Kidney glomerular epithelial cell (primary cell): Measurements from ENCODE around the gene WASHC2A.
"Not testable (repeated sequence)": the region's sequence is repeated elsewhere in the genome, so short reads cannot be mapped to it uniquely, and the experiment has no call there.

ENCODE experiments used
- DNase-seq: peaks from one replicate; lab custom pipeline; 2025; lab: John Stamatoyannopoulos, UW

Gene WASHC2A

DNA sequence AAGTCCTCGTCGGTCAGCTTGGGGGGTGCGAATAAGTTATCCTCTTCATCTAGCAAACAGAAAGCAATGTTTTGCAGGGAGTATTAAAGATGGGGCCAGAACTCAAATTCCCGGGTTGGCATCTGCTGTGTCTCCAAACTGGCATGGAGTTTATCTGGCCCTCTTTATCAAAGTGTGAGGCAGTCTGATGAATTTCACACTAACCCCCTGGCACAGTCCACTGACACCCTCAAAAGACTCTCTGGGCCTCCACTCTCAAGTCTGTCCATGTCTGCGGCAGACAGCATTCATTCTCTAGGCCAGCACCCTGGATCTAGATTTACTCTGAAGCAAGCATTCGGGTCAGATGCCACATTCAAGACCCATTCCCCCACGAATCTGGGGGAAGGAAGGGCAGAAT is 6.2 kb upstream of the WASHC2A start:
- DNase-seq: not testable (repeated sequence)

GRCh38 chr10:50063100-50063499 is 4.7 kb upstream of the WASHC2A start:
- DNase-seq: no peak

- not testable (repeated sequence) for DNase-seq
Observed at GRCh38 chr10:50068352-50068659, 552 bp downstream of the WASHC2A start.

GRCh38 chr10:50075139-50075538 is 7.4 kb downstream of the WASHC2A start:
- not testable (repeated sequence) for DNase-seq

DNA sequence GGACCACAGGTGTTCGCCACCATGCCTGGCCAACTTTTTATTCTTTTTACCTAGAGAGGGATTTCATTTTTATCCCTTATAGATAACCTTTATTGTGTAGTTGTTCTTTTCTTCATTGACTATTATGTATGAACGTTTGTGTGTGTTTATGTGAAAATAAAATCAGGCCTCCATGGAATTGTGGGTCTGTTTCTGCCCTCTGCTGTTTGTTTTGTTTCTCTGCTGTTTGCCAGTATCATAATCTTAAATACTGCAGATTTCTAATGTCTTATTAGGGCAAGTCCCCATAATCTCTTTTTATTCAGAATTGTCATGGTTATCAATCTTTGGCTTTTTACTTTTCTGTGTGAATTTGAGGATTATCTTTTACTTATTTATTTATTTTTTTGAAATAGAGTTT is 7.8 kb downstream of the WASHC2A start:
- DNase-seq: not testable (repeated sequence)

DNA sequence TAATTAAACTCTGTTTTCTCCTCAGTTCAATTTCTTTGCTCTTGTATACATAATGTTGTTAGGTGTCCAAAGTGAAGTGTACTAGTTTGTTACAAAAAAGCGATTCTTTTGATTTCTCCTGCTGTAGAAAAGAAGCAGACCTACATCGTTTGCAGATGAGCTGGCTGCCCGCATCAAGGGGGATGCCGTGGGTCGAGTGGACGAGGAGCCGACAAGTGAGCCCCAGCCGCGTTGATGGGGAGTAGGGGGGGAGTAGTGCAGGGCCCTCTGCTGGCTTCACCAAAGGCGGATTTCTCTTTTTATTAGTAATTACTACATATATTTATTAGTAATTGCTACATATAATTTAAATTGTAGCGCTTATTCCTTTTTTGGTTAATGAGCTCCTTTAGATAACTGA is 23.6 kb downstream of the WASHC2A start:
- not testable (repeated sequence) for DNase-seq

- DNase-seq: not testable (repeated sequence)
Observed at GRCh38 chr10:50092928-50093327, 25.2 kb downstream of the WASHC2A start.

- DNase-seq: not testable (repeated sequence)
Observed at GRCh38 chr10:50094630-50095029, 26.9 kb downstream of the WASHC2A start.

DNA sequence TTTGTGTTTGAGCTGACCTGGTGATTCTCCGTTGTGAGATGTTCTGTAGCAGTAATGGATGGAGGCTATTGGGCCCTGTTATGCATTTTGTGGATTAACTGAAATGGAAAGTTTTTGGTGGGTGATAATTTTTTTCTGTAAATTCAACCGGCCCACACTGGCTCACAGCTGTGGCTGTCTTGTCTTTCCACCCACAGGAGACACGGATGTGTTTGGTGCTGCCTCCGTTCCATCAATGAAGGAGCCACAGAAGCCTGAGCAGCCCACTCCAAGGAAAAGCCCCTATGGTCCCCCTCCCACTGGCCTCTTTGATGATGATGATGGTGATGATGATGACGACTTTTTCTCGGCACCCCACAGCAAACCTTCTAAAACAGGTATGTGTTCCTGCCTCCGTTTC is 27.6 kb downstream of the WASHC2A start:
- DNase-seq: not testable (repeated sequence)

- not testable (repeated sequence) for DNase-seq
Observed at GRCh38 chr10:50096722-50097121, 29.0 kb downstream of the WASHC2A start.

DNA sequence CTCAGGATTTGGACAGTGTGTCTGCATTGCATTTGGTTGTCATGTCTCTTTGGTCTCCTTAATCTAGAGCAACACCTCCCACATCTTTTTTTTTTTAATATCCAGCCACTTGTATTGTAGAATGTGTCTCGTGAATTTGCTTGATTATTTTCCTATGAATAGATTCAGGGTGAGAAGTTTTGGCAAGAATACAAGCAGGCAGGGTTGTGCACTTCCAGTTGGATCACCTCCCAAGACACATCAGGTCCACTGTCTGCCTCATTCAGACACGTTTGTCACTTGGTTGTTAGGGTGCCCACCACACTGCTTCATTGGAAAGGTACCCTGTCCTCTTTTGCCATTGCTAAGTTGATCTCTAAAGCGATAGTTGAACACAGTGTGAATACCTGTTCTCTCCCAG is 30.9 kb downstream of the WASHC2A start:
- DNase-seq: not testable (repeated sequence)

- not testable (repeated sequence) for DNase-seq
Observed at GRCh38 chr10:50101139-50101582, 33.4 kb downstream of the WASHC2A start.

DNA sequence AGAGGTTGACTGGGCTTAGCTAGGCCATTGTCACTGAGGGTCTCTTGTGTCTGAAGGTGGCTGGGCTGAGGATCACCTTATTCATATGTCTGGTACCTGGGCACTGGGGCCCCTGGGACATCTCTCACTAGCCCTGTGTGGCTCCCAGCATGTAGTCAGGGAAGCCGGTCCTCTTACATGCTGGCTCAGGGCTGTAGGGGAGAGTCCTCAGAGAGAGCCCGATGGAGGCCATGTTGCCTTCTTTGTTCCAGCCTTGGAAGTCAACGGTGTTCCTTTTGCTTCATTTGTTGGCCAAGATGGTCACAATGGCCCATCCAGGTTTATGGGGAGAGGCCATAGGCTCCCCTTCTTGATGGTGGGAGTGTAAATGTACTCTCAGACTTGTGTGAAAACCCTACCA is 34.0 kb downstream of the WASHC2A start:
- not testable (repeated sequence) for DNase-seq

DNA sequence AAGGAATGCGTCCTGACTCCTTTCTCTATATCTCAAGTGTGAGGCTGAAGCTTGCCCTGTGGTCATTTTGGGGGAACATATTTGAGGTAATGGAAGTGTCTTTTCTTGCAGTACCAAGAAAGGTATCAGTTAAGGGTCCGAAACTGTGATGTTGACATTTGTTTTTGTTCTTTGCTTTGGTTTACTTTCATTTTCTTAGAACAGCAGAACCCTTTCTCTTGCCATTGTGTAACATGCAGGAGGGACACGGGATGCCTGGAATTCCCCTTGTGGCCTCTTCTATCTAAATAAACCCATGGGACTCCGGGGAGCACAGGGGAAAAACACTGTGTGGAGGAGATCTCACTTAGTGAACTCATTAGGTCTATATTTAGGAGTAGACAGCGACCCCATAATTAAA is 34.5 kb downstream of the WASHC2A start:
- DNase-seq: not testable (repeated sequence)

GRCh38 chr10:50108999-50109698 is 41.4 kb downstream of the WASHC2A start:
- not testable (repeated sequence) for DNase-seq

- DNase-seq: not testable (repeated sequence)
Observed at GRCh38 chr10:50112419-50113112, 44.8 kb downstream of the WASHC2A start.

GRCh38 chr10:50126765-50127164 is 59.0 kb downstream of the WASHC2A start:
- not testable (repeated sequence) for DNase-seq

DNA sequence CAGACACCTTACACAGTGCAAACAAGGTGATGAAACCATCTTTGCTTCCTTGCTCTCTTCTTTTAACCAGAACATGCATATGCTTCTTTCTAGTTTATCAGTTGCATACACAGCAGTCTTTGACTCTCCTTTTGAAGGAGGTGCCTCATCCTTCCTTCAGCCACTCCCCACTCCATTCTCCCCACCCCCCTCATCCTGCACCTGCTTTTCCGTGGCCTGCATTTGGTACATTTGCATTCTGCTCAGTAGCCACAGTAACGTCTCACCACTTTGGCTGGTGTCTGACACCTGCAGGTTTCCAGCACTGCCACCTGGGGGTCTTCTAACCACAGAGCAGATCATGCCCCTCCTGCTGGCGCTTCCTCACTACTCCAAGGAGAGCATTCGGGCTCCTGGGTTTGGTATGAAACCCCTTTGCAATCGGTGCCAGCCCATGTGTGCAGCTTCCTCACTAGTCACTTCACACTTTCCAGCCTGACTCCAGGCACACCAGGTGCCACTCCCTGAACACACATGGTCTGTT is 60.1 kb downstream of the WASHC2A start:
- DNase-seq: not testable (repeated sequence)

DNA sequence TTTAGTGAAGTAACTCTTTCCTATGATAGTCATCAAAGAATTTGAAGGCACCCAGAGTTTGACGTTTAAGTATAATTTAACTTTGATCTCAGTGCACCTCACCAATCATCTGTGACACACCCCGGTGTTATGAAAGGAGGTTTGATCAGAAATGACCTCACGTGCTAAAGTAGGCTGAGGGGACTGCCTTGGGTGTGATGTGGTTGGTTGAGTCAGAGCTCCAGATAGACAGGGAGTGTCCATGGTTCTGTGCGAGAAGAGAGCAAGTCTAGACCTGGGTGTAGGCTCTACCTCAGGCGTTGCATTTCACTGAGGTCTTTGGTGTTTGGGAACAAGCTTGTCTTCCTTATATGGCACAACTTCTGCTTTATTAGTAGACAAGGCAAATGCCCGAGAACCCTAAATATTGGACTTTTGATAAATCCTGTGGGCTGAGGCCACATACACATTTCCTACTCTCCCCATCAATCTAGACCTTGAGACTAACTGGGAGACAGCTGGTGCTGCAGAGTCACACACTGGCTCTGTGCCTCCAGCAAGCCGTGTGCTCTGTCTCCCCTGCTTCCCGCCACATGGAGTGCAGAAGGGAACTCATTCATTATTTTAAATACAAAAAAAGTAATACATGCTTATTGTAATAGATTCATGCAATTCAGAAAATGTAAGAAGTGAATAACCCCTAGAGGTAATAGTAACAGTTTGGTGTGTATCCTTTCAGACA is 63.7 kb downstream of the WASHC2A start:
- DNase-seq: not testable (repeated sequence)

DNA sequence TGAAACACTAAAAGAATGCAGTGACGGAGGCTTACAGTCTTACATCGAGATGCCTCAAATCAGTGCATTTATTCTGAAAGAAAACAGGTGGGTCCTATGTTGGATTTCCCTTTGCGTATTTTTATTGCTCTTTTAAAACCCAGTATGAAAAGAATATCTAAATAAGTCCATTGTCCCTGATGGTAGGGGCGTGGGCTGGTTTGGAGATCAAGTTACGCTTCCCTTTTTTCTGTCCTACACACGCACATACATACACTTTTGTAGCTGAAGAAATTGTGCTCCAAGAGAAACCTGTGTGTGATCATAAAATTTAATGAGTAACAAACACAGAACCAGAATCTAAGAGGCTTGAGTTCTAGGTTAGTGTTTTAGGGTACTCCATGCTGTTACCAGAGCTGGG is 64.6 kb downstream of the WASHC2A start:
- DNase-seq: not testable (repeated sequence)

- DNase-seq: not testable (repeated sequence)
Observed at GRCh38 chr10:50132841-50133240, 65.1 kb downstream of the WASHC2A start.

DNA sequence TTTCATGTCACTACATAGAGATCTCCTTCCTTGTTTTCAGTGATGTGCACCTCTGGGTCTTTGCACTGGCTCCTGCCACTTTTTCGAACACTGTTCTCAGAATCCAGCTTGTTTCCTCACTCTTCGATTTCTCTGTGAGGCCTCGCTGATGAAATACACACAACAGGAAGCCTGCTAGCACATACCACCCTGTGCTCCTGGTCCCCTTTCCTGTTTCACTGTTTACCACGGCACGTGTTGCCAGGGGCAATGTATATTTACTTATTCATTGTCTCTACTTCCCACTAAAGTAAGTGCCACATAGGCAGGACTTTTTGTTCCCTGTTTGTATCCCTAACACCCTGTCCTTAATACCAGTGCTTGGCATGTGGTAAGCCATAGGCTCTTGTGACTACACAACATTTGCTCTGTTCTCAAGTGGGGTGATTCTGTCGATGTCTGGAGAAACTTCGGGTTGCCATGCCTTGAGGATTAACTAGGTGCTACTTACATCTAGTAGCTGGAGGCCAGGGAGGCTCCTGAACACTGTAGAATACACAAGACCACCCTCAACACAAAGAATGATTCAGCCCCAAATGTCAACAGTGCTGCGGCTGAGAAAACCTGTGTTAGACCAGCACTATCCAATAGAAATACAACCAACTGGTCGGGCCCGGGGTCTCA is 75.9 kb downstream of the WASHC2A start:
- DNase-seq: not testable (repeated sequence)
